ENCODE results near the gene GSTO2.
"Not testable (repeated sequence)": the region's sequence is repeated elsewhere in the genome, so short reads cannot be mapped to it uniquely, and the experiment has no call there.

The GSTO2 gene

GRCh38 chr10:104245066-104245632, 23.8 kb upstream of the GSTO2 start:
- no peak overlapping the region for H3K27ac Mint-ChIP-seq
- ATAC-seq (replicated peaks) = no peak
- no peaks in the 10 kb centered on the region for H3K36me3 Mint-ChIP-seq (ENCODE audit: insufficient read depth)
- no peaks in the 10 kb centered on the region for H3K4me1 Mint-ChIP-seq (ENCODE audit: low read depth in 2 of 2)
- no peak for DNase-seq
- H3K9me3 Mint-ChIP-seq = no peaks in the 10 kb centered on the region
- H3K27me3 Mint-ChIP-seq = peaks cover 30 to 59% of the 10 kb centered on the region in 2 donors
- H3K4me3 Mint-ChIP-seq = no peak overlapping the region

- H3K36me3 Mint-ChIP-seq (ENCODE audit: insufficient read depth) = no peaks in the 10 kb centered on the region
- no peak overlapping the region for H3K27ac Mint-ChIP-seq
- peaks cover 30 to 53% of the 10 kb centered on the region in 2 donors for H3K27me3 Mint-ChIP-seq
- no peaks in the 10 kb centered on the region for H3K9me3 Mint-ChIP-seq
- peak; percentile 53 for ATAC-seq (replicated peaks)
- H3K4me3 Mint-ChIP-seq = no peak overlapping the region
- no peak for DNase-seq
- no peaks in the 10 kb centered on the region for H3K4me1 Mint-ChIP-seq (ENCODE audit: low read depth in 2 of 2)
These were observed 22.0 kb upstream of the GSTO2 start for GRCh38 chr10:104246976-104247375.

- H3K27ac Mint-ChIP-seq = no peak overlapping the region
- no peaks in the 10 kb centered on the region for H3K36me3 Mint-ChIP-seq (ENCODE audit: insufficient read depth)
- peaks cover 29 to 51% of the 10 kb centered on the region in 2 donors for H3K27me3 Mint-ChIP-seq
- H3K4me3 Mint-ChIP-seq = no peak overlapping the region
- DNase-seq = no peak
- no peak for ATAC-seq (replicated peaks)
- H3K9me3 Mint-ChIP-seq = no peaks in the 10 kb centered on the region
- H3K4me1 Mint-ChIP-seq (ENCODE audit: low read depth in 2 of 2) = no peaks in the 10 kb centered on the region
These were observed 21.4 kb upstream of the GSTO2 start for GRCh38 chr10:104247513-104248146.

- ATAC-seq (replicated peaks); H3K36me3 Mint-ChIP-seq (ENCODE audit: insufficient read depth); H3K27ac Mint-ChIP-seq; DNase-seq; H3K9me3 Mint-ChIP-seq; H3K4me3 Mint-ChIP-seq; H3K4me1 Mint-ChIP-seq (ENCODE audit: low read depth in 2 of 2): not testable (repeated sequence)
- H3K27me3 Mint-ChIP-seq = peaks cover 24 to 38% of the 10 kb centered on the region in 2 donors
These were observed 20.1 kb upstream of the GSTO2 start for GRCh38 chr10:104248931-104249330.

GRCh38 chr10:104250371-104250770, 18.6 kb upstream of the GSTO2 start:
- ATAC-seq (replicated peaks) (no peak), DNase-seq (no peak)
- Mint-ChIP-seq H3K27ac (no peak overlapping the region), H3K9me3 (no peaks in the 10 kb centered on the region), H3K4me3 (no peak overlapping the region), H3K27me3 (peaks cover 24 to 31% of the 10 kb centered on the region in 2 donors), H3K36me3 (ENCODE audit: insufficient read depth) (no peaks in the 10 kb centered on the region), H3K4me1 (ENCODE audit: low read depth in 2 of 2) (peaks cover 7 to 11% of the 10 kb centered on the region in 2 donors)

- Mint-ChIP-seq H3K27me3 (peaks cover 24 to 31% of the 10 kb centered on the region in 2 donors), H3K4me3 (no peak overlapping the region), H3K4me1 (ENCODE audit: low read depth in 2 of 2) (peaks cover 15 to 22% of the 10 kb centered on the region in 2 donors), H3K9me3 (no peaks in the 10 kb centered on the region), H3K27ac (no peak overlapping the region), H3K36me3 (ENCODE audit: insufficient read depth) (no peaks in the 10 kb centered on the region)
- ATAC-seq (replicated peaks) = no peak
- DNase-seq = no peak
These were observed 17.5 kb upstream of the GSTO2 start for GRCh38 chr10:104251443-104251842.

- H3K27me3 Mint-ChIP-seq = peaks cover 23 to 24% of the 10 kb centered on the region in 2 donors
- ATAC-seq (replicated peaks) (no peak), DNase-seq (no peak)
- H3K36me3 Mint-ChIP-seq (ENCODE audit: insufficient read depth) = peaks cover 6% of the 10 kb centered on the region
- H3K4me1 Mint-ChIP-seq (ENCODE audit: low read depth in 2 of 2) = peaks cover 19 to 31% of the 10 kb centered on the region in 2 donors
- no peak overlapping the region for H3K4me3 Mint-ChIP-seq
- H3K9me3 Mint-ChIP-seq = no peaks in the 10 kb centered on the region
- H3K27ac Mint-ChIP-seq = no peak overlapping the region
These were observed 16.6 kb upstream of the GSTO2 start for GRCh38 chr10:104252368-104252767.

GRCh38 chr10:104253106-104253505, 15.9 kb upstream of the GSTO2 start:
- Mint-ChIP-seq H3K27me3 (peaks cover 23 to 24% of the 10 kb centered on the region in 2 donors), H3K27ac (peak overlapping the region; percentile 42 to 96), H3K36me3 (ENCODE audit: insufficient read depth) (peaks cover 12% of the 10 kb centered on the region), H3K4me1 (ENCODE audit: low read depth in 2 of 2) (peaks cover 22 to 34% of the 10 kb centered on the region in 2 donors), H3K4me3 (peak overlapping the region in 1 of 2 donors; percentile 97), H3K9me3 (no peaks in the 10 kb centered on the region)
- no peak for ATAC-seq (replicated peaks)
- DNase-seq = no peak

- peak overlapping the region; percentile 94 to 96 for H3K27ac Mint-ChIP-seq
- no peaks in the 10 kb centered on the region for H3K9me3 Mint-ChIP-seq
- peaks cover 19% of the 10 kb centered on the region for H3K36me3 Mint-ChIP-seq (ENCODE audit: insufficient read depth)
- peaks cover 21% of the 10 kb centered on the region in 2 donors for H3K27me3 Mint-ChIP-seq
- H3K4me3 Mint-ChIP-seq = peak overlapping the region; percentile 88 to 97
- ATAC-seq (replicated peaks) (no peak), DNase-seq (no peak)
- peaks cover 27 to 41% of the 10 kb centered on the region in 2 donors for H3K4me1 Mint-ChIP-seq (ENCODE audit: low read depth in 2 of 2)
These were observed 15.2 kb upstream of the GSTO2 start for GRCh38 chr10:104253606-104254410.

- Mint-ChIP-seq H3K27ac (peak within 1 kb of the TSS; percentile 94 to 96), H3K27me3 (peaks cover 12% of the 10 kb centered on the region in 2 donors), H3K4me3 (peak within 1 kb of the TSS; percentile 88 to 97), H3K4me1 (ENCODE audit: low read depth in 2 of 2) (peaks cover 33 to 50% of the 10 kb centered on the region in 2 donors), H3K9me3 (no peaks in the 10 kb centered on the region), H3K36me3 (ENCODE audit: insufficient read depth) (peaks cover 27% of the 10 kb centered on the region)
- DNase-seq (peak in 2 of 3 experiments; percentile 21 to 22), ATAC-seq (replicated peaks) (peak; percentile 58)
These were observed 14.3 kb upstream of the GSTO2 start, which contains the start of gene GSTO1 for GRCh38 chr10:104254493-104255310. Gene GSTO1 (plus strand): TSS chr10:104254892. CDS start chr10:104254929, 37 bp downstream.

- peak overlapping the region; percentile 88 to 97 for H3K4me3 Mint-ChIP-seq
- peaks cover 41 to 58% of the 10 kb centered on the region in 2 donors for H3K4me1 Mint-ChIP-seq (ENCODE audit: low read depth in 2 of 2)
- peaks cover 34% of the 10 kb centered on the region for H3K36me3 Mint-ChIP-seq (ENCODE audit: insufficient read depth)
- H3K27me3 Mint-ChIP-seq = peaks cover 4% of the 10 kb centered on the region in 2 donors
- H3K9me3 Mint-ChIP-seq = no peaks in the 10 kb centered on the region
- H3K27ac Mint-ChIP-seq = peak overlapping the region; percentile 94 to 96
- peak; percentile 45 for ATAC-seq (replicated peaks)
- peak in 1 of 3 experiments; percentile 14 for DNase-seq
These were observed 13.5 kb upstream of the GSTO2 start for GRCh38 chr10:104255311-104255981.

- DNase-seq = no peak
- no peaks in the 10 kb centered on the region for H3K9me3 Mint-ChIP-seq
- H3K27ac Mint-ChIP-seq = peak overlapping the region; percentile 94 to 96
- peaks cover 50 to 68% of the 10 kb centered on the region in 2 donors for H3K4me1 Mint-ChIP-seq (ENCODE audit: low read depth in 2 of 2)
- peak; percentile 72 for ATAC-seq (replicated peaks)
- H3K27me3 Mint-ChIP-seq = no peaks in the 10 kb centered on the region
- peaks cover 41% of the 10 kb centered on the region for H3K36me3 Mint-ChIP-seq (ENCODE audit: insufficient read depth)
- H3K4me3 Mint-ChIP-seq = peak overlapping the region; percentile 88 to 97
These were observed 12.5 kb upstream of the GSTO2 start for GRCh38 chr10:104256335-104256961.
